Stimulated activated CD8-positive, alpha-beta memory T cell treated with anti-CD3 and anti-CD28 coated beads, Interleukin-4, amount 100 ng/mL, for 1 hour (primary cell): ENCODE measurements around the gene NGF.
"Not testable (repeated sequence)": the region's sequence is repeated elsewhere in the genome, so short reads cannot be mapped to it uniquely, and the experiment has no call there.

Experiments
- DNase-seq, 2 donors: peaks; one replicate each; pipeline ENCODE4 v3.0.0-alpha.2; 2020; ENCODE audit warnings: low read depth in 2 of 2, low spot score in 1 of 2

The NGF gene

GRCh38 chr1:115310581-115311473, 27.2 kb downstream of the NGF start:
- no peak for DNase-seq

GRCh38 chr1:115309504-115309903, 28.5 kb downstream of the NGF start:
- not testable (repeated sequence) for DNase-seq

- no peak for DNase-seq
Measured at GRCh38 chr1:115308969-115309368, 29.1 kb downstream of the NGF start.

GRCh38 chr1:115307661-115308060, 30.4 kb downstream of the NGF start:
- DNase-seq: no peak

- DNase-seq: no peak
Measured at GRCh38 chr1:115306146-115306545, 31.9 kb downstream of the NGF start.

GRCh38 chr1:115303364-115303763, 34.7 kb downstream of the NGF start:
- DNase-seq: no peak

- no peak for DNase-seq
Measured at GRCh38 chr1:115302390-115302961, 35.6 kb downstream of the NGF start.

- DNase-seq: no peak
Measured at GRCh38 chr1:115301438-115302020, 36.5 kb downstream of the NGF start.

GRCh38 chr1:115300087-115300876, 37.8 kb downstream of the NGF start:
- no peak for DNase-seq

GRCh38 chr1:115299266-115299665, 38.8 kb downstream of the NGF start:
- DNase-seq: no peak

- no peak for DNase-seq
Measured at GRCh38 chr1:115296981-115297380, 41.1 kb downstream of the NGF start.

- no peak for DNase-seq
Measured at GRCh38 chr1:115295904-115296696, 41.9 kb downstream of the NGF start.

GRCh38 chr1:115293899-115294298, 44.1 kb downstream of the NGF start:
- DNase-seq: no peak

- no peak for DNase-seq
Measured at GRCh38 chr1:115293006-115293405, 45.0 kb downstream of the NGF start.

GRCh38 chr1:115291741-115292140, 46.3 kb downstream of the NGF start:
- no peak for DNase-seq

- DNase-seq: no peak
Measured at GRCh38 chr1:115289940-115290339, 48.1 kb downstream of the NGF start.

- DNase-seq: no peak
Measured at GRCh38 chr1:115288591-115289198, 49.4 kb downstream of the NGF start.

GRCh38 chr1:115286431-115287205, 51.4 kb downstream of the NGF start:
- no peak for DNase-seq

GRCh38 chr1:115284209-115284608, 53.8 kb downstream of the NGF start:
- DNase-seq: no peak
